ENCODE measurements around the gene RAB15.

GRCh38 chr14:64944041-64944440 is 28.1 kb downstream of the RAB15 start:
- no peak for TF ChIP-seq CTCF (IDR thresholded peaks at IDR 0.05)
- TF ChIP-seq POLR2A (IDR thresholded peaks at IDR 0.05) = no peak
- no peak for TF ChIP-seq POLR2AphosphoS5 (IDR thresholded peaks at IDR 0.05)

Measured in stomach (tissue), 4 donors.